HG03064 (cell line): Measurements from ENCODE around the gene STAT1.

Experiments used
- ATAC-seq: cut with Tn5 transposase; IDR thresholded peaks from one replicate; pipeline ENCODE4 v1.9.1; 2021; ENCODE audit warnings: low read depth; ENCODE audit not compliant: unreplicated experiment

The STAT1 gene

GRCh38 chr2:190986221-190986953 is 27.6 kb downstream of the STAT1 start:
- no peak for ATAC-seq

- ATAC-seq, result no peak
Observed at GRCh38 chr2:190984595-190984994, 29.4 kb downstream of the STAT1 start.

DNA sequence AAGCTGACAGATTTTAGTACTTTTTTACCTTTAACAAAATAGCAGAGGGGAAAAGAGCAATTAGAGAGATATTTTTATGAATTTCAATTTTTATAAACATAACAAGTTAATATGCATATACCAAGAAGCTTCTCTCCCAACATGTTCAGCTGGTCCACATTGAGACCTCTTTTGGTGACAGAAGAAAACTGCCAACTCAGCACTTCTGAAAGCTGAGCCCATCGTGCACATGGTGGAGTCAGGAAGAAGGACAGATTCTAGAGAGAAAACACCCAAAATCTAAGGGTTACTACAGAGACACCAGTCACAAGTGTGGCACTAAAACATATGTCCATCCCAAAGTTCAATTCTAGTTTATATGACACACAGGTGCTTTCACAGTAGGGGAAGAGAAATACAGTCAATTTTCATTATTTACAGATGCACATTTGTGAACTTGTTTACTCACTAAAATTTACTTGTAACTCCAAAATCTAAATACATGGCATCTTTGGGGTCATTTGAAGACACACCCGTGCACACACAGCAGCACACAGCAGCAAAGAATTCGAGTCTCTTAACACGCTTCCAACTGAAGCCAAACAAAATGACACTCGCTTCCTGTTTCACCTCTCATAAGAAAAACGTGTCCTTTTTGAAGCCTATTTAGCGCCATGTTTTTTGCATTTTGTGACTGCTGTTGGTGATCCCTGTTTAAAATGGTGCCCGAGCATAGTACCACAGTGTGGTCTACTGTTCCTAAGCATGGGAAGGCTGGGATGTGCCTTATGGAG is 31.5 kb downstream of the STAT1 start:
- no peak for ATAC-seq

GRCh38 chr2:190981733-190982132 is 32.2 kb downstream of the STAT1 start:
- no peak for ATAC-seq

GRCh38 chr2:190981333-190981732 is 32.6 kb downstream of the STAT1 start:
- ATAC-seq, result no peak

DNA sequence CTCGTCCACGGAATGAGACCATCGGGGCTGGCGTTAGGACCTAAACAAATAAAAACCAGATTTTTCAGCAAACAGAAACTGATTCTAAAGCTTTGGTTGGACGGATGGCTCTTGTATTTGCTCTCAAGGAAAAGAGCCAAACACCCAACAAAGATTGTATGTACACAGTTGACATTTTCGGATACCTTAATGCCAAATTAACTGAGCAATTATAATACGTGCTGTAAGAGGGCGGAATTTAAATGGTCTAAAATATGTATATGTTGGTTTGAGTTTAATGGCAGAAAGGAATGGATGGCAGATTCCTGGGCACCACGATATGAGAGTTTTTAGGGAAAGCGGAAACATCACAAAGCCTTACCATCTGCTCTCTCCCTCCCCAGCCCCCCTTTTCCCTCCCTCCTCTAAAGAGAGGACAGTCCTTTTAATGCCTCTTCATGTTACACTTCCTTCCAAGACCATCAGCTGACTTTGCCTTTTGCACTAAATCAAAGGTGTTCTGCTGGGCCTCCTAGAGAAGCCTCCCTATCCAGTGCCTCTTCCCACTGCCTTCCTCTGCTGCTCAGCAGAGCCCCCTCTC is 33.3 kb downstream of the STAT1 start:
- ATAC-seq, result no peak

- no peak for ATAC-seq
Observed at GRCh38 chr2:190979906-190980629, 33.9 kb downstream of the STAT1 start.

DNA sequence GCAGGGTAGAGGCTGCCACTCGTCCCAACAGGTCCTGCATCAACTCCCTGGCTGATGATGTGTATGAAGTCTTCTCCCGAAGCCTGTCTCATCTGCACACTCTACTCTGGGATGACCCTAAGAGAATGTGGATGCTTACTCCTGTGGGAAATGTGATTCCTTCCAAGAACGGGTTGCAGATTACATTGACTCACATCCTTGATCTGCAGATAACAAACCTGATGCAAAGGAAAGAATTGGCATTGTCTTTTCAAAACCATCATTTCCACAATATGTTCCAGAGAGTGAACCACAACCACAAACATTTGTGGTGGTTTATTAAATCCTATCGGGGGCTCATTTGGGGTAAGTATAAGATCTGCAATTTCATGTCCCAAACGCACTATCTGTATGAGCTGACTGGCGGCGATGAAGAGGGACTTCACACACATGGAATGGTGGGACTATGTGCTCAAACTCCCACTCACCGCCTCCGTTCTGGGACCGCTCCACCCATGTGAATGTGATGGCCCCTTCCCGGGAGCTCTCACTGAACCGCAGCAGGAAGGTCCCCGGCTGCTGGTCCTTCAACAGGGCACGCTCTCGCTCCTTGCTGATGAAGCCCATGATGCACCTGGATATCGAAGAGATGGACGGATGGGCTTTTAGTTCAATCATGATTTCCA is 35.5 kb downstream of the STAT1 start:
- ATAC-seq, result no peak

DNA sequence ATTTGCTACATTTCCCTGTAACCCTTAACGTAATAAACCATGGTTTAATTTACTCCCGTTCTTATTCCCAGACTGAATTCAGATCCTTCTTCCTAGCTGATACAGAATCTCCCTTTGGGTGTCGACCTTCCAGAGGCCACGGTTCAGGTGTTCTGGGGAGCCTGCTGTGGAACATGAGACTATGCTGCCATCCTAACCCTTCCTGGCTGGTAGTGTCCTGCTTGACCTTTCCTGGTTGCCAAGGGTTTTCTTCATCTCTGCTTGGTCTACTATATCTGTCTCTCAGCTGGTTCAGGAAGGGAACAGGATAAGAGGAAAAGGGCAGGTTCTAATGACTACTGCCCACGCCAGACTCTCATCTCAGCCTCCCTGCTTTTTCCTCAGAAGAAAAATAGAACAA is 36.5 kb downstream of the STAT1 start:
- no peak for ATAC-seq

- ATAC-seq, result no peak
Observed at GRCh38 chr2:190976521-190976920, 37.5 kb downstream of the STAT1 start.

DNA sequence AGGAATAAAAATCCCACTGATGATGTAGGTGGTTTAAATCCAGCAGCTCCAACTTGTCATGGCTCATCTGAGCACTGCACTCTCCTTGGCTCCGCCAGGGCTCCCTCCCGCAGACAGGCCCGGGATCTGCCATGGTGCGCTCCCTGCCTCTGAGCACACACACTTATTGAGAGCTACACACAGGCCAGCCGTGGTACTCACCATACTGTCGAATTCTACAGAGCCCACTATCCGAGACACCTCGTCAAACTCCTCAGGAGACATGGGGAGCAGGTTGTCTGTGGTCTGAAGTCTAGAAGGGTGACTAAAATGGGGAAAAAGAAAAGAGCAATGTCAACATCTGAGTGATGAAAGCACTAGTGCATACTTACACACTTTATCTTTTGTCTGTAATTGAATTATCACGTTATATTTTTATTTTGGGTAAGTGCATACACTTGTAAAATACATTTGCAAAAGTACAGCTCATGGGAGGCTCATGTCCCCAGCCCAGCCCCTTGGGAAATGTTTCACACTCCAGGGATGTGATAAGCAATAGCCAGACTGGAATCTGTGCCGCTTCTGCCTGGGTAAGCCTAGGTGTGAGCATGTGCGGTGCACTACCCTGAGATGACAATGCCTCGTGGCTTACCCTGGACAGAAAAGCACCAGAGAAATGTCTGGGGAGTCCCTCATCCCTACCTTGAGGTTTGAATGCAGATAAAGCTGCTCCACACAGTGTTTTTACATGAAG is 39.2 kb downstream of the STAT1 start:
- no peak for ATAC-seq

GRCh38 chr2:190973726-190974628 is 40.0 kb downstream of the STAT1 start:
- ATAC-seq, result no peak

DNA sequence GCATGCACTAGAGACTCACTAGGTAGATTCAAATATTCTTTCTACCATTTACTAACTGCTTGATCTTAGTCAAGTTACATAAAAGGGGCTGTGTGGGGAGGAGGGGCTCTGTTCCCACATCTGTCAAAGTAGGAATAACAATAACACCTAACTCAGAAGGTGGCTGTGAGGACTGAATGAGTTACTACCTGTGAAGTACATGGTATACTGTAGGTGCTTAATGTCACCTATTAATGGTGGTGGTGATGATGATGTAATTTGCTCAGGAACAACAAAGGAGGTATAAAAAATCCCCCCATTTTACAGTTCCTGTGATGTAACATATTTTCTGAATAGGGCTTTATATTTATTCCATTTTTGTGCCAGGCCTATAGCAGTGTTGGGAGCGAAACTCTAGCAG is 40.7 kb downstream of the STAT1 start:
- no peak for ATAC-seq

GRCh38 chr2:190972846-190973245 is 41.1 kb downstream of the STAT1 start:
- no peak for ATAC-seq

- ATAC-seq, result no peak
Observed at GRCh38 chr2:190972213-190972612, 41.8 kb downstream of the STAT1 start.

DNA sequence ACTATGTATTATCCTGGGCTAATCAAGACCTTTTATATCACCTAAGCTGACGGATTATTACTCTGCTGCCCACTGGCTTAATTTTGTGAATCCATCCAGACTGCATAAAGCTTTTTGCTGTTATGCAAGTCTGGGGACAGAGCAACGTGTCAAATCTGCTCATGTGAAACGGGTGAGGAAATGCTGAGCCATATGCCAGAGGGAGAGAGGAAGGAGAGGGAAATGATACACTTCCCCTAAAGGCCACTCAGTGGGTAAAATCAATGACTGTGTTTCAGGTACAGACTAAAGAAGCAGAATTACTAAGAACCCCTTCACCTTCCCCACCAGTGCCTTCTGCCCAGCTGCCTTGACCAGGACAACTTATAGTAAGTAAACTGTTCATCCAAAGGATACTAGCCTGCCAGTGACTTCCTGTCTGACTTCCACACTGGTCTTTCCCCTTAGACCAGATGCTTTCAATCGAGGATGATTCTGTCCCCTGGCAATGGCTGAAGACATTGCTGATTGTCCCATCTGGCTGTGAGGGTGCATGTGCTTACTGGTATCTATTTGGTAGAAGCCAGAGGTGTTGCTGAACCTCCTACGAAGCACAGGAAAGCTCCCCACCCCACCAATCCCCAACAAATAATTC is 43.0 kb downstream of the STAT1 start:
- no peak for ATAC-seq

DNA sequence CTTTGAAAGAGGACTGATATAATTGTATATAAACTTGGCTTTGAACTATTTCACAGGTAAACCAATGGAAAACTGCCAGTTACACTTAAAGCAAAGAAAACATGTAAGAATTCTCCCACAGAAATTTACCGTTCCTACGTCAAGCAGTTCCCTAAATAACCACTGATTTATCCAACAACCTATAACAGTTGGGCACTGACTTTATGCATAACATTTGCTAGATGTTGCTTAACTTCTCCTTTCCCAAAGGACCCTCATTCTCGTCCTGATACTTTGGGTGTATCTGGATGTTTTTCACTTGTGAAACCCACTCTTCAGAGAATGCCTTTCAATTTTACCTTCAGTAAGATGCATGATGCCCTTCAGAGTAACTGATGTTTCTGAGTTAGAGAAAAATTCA is 43.8 kb downstream of the STAT1 start:
- ATAC-seq, result no peak

DNA sequence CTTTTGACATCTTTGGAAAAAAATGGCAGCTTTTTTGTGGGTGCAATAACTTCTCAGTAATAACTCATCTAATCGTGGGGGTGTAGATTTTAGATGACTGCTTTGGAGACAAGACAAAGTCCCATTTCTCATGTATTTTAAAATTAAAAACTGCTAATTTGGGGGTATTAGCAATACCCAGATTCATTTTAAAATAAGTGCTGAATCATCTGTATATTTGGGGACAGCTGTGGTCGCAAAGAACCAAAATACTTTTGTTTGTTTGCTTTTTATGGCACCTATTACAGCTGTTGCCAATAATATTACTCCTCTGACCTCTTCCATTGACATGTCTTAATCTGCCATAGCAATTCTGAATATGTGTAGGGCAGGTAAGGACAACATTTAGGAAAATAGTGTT is 45.4 kb downstream of the STAT1 start:
- no peak for ATAC-seq
